ENCODE results near the gene GVQW3.
A peak's percentile ranks its signal among the peaks of the same experiment; 100 is the strongest.

The GVQW3 gene

GRCh38 chr11:76339221-76339620, 41.9 kb upstream of the GVQW3 start:
- TF ChIP-seq, protein P1, sequence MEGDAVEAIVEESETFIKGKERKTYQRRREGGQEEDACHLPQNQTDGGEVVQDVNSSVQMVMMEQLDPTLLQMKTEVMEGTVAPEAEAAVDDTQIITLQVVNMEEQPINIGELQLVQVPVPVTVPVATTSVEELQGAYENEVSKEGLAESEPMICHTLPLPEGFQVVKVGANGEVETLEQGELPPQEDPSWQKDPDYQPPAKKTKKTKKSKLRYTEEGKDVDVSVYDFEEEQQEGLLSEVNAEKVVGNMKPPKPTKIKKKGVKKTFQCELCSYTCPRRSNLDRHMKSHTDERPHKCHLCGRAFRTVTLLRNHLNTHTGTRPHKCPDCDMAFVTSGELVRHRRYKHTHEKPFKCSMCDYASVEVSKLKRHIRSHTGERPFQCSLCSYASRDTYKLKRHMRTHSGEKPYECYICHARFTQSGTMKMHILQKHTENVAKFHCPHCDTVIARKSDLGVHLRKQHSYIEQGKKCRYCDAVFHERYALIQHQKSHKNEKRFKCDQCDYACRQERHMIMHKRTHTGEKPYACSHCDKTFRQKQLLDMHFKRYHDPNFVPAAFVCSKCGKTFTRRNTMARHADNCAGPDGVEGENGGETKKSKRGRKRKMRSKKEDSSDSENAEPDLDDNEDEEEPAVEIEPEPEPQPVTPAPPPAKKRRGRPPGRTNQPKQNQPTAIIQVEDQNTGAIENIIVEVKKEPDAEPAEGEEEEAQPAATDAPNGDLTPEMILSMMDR (IDR thresholded peaks at IDR 0.05; ENCODE audit: insufficient read depth, low read length, missing control alignments), result no peak
- POLR2A ChIA-PET, result no interaction called here
- DNase-seq (ENCODE audit: low read depth, low spot score), result peak; percentile 47
- CTCF ChIA-PET, result interaction anchor here (0.9 to 3.8 kb wide), 3 partner anchors 9 to 174 kb away, joined by 3 to 19 read pairs (median 6); no protein-coding TSS in a partner anchor
- H3K4me3 ChIP-seq (ENCODE audit: low read depth, low read length), result no peak overlapping the region

GRCh38 chr11:76347466-76347865, 33.7 kb upstream of the GVQW3 start:
- ChIA-PET CTCF (interaction anchor here (1.4 kb wide), 1 partner anchor 139 kb away, joined by 4 read pairs; no protein-coding TSS in a partner anchor), POLR2A (no interaction called here)
- H3K4me3 ChIP-seq (ENCODE audit: low read depth, low read length), result no peak overlapping the region
- TF ChIP-seq, protein P1 (IDR thresholded peaks at IDR 0.05; ENCODE audit: insufficient read depth, low read length, missing control alignments), result no peak
- no peak for DNase-seq (ENCODE audit: low read depth, low spot score)

GRCh38 chr11:76348348-76348747, 32.8 kb upstream of the GVQW3 start:
- POLR2A ChIA-PET, result no interaction called here
- TF ChIP-seq, protein P1 (IDR thresholded peaks at IDR 0.05; ENCODE audit: insufficient read depth, low read length, missing control alignments), result no peak
- H3K4me3 ChIP-seq (ENCODE audit: low read depth, low read length), result no peak overlapping the region
- no peak for DNase-seq (ENCODE audit: low read depth, low spot score)
- CTCF ChIA-PET, result interaction anchor here (0.9 to 1.8 kb wide), 2 partner anchors 29 to 177 kb away, joined by 3 to 5 read pairs; no protein-coding TSS in a partner anchor

DNA sequence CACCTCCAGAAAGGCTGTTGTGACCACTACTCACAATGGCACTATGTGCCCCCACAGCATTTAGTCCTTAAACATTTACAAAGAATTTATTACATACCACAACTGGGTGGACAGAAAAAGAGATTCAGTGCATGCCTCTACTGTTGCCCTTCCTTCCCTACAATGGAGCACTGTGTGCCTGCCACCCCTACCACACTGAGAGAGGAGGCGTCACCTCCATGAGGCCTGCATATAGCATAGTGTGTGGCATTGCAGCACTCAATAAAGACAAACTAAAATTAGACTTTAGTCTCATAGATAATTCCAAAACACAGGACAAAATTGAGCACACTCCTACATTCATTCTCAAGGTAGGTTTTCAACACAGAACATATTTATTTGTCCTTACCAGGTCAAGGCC, 26.0 kb upstream of the GVQW3 start:
- ChIA-PET CTCF (no interaction called here), POLR2A (no interaction called here)
- H3K4me3 ChIP-seq (ENCODE audit: low read depth, low read length), result no peak overlapping the region
- TF ChIP-seq, protein P1 (IDR thresholded peaks at IDR 0.05; ENCODE audit: insufficient read depth, low read length, missing control alignments), result no peak
- DNase-seq (ENCODE audit: low read depth, low spot score), result no peak

DNA sequence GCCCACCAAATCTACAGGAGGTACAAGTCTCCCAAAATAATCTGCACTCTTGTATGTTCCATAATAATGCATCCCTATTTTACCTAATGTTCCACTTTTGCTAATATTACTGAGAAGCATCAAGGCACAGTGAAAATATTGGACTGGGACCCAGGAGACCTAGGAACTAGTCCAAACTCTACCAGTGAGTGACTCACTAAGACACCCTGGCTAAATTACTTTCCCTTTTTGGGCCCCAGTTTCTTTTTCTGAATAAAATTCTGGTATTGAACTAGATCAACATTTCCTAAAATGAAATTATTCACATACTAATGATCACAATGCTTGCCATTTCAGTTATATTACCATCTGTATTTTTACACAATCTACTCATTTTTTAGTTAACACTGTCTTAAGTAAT, 19.7 kb upstream of the GVQW3 start:
- no peak overlapping the region for H3K4me3 ChIP-seq (ENCODE audit: low read depth, low read length)
- TF ChIP-seq, protein P1 (IDR thresholded peaks at IDR 0.05; ENCODE audit: insufficient read depth, low read length, missing control alignments), result no peak
- CTCF ChIA-PET, result no interaction called here
- no peak for DNase-seq (ENCODE audit: low read depth, low spot score)
- POLR2A ChIA-PET, result no interaction called here

DNA sequence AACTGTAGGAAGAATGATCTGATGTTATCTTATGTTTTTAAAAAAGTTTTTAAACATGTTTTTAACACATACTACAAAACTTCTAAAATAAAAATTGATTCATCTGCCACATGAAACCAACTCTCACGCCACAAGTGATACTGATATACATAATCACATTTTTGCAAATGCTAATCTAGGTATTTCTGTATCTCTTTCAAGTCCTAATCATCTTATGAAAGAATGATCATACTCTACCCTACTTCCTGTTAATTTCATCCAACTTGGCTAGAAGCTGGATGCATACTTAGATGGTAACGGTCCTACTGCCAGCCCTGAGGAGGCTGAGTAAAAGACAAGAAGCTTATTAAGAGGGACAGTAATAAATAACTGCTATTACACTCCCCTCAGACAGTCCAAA, 19.3 kb upstream of the GVQW3 start:
- no peak overlapping the region for H3K4me3 ChIP-seq (ENCODE audit: low read depth, low read length)
- ChIA-PET POLR2A (no interaction called here), CTCF (no interaction called here)
- DNase-seq (ENCODE audit: low read depth, low spot score), result no peak
- TF ChIP-seq, protein P1 (IDR thresholded peaks at IDR 0.05; ENCODE audit: insufficient read depth, low read length, missing control alignments), result no peak
